Loucy (cell line): ENCODE data around the gene ERC1.

Experiments
- CTCF ChIP-seq: fragments of 200-600 bp; sonication (generic); conservative IDR thresholded peaks from 2 replicates; pipeline ENCODE4 v1.5.1; 2014; ENCODE audit warnings: mild to moderate bottlenecking, antibody characterized with exemption, low read length
- EZH2phosphoT487 ChIP-seq: fragments of 200-600 bp; IDR thresholded peaks from 2 replicates; pipeline ENCODE4 v1.6.1; 2018; ENCODE audit warnings: antibody characterized with exemption, mild to moderate bottlenecking, moderate library complexity, borderline replicate concordance

- TF ChIP-seq CTCF (no peak), EZH2phosphoT487 (no peak)
Measured at GRCh38 chr12:1350055-1350933, 359.3 kb downstream of the ERC1 start.
